SH-SY5Y (cell line): ENCODE data around the gene FCRL4.

Experiments used
- GATA2 ChIP-seq: IDR thresholded peaks from 2 replicates; pipeline ENCODE4 v1.6.1; 2011; ENCODE audit warnings: mild to moderate bottlenecking, low read depth, low read length
- GATA3 ChIP-seq: IDR thresholded peaks from 2 replicates; pipeline ENCODE4 v1.6.1; 2011; ENCODE audit warnings: low read depth, mild to moderate bottlenecking, low read length, moderate library complexity

The FCRL4 gene

GRCh38 chr1:157597959-157598667 lies at the start of gene FCRL4:
FCRL4 (minus strand) TSS chr1:157598085; CDS start chr1:157597944, 141 bp downstream.
- no peak for TF ChIP-seq GATA3
- TF ChIP-seq GATA2, result no peak

DNA sequence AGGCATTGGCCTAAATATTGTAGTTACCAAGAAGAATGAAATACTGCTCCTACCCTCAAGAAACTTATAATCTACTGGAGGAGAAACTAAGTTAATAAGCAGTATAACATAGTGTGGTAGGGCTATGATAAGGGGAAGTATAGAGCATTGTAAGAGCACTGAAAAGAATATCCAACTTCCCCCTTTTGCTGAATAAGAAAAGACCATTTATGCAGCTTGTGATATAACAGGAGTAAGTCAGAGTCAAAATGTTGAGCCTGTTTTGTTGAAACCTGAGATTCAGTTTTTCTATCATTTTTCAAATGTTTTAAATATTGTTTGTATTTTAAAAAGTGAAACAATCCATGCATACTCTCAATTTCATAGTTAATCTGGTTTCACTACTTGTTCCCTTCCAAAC lies 48.3 kb upstream of the FCRL4 start:
- no peak for TF ChIP-seq GATA3
- TF ChIP-seq GATA2, result no peak

GRCh38 chr1:157641177-157641576 lies 43.3 kb upstream of the FCRL4 start:
- TF ChIP-seq GATA2 (no peak), GATA3 (no peak)

GRCh38 chr1:157639800-157640199 lies 41.9 kb upstream of the FCRL4 start:
- TF ChIP-seq GATA3, result no peak
- TF ChIP-seq GATA2, result no peak

GRCh38 chr1:157628773-157629172 lies 30.9 kb upstream of the FCRL4 start:
- TF ChIP-seq GATA2, result no peak
- no peak for TF ChIP-seq GATA3

GRCh38 chr1:157626099-157626498 lies 28.2 kb upstream of the FCRL4 start:
- no peak for TF ChIP-seq GATA2
- TF ChIP-seq GATA3, result no peak

GRCh38 chr1:157624471-157624870 lies 26.6 kb upstream of the FCRL4 start:
- TF ChIP-seq GATA3, result no peak
- no peak for TF ChIP-seq GATA2

DNA sequence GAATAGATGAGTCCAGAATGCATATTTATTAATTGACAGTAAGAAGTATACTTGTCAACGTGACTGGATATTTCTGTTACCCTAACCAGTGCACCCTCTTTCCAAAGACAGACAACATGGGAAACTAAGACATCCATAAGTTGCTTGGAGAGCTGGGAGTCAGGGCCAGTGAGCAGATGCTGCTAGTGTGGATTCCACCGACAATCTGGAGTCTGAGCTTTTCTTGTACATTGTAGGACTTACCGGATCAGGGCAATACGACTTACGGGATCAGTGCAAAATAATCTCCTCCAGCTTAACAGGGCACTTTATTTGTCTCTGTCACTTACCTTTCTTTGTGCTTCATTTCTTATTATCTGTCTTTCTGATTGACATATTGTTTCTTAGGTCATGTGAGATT lies 24.6 kb upstream of the FCRL4 start:
- no peak for TF ChIP-seq GATA3
- TF ChIP-seq GATA2, result no peak

DNA sequence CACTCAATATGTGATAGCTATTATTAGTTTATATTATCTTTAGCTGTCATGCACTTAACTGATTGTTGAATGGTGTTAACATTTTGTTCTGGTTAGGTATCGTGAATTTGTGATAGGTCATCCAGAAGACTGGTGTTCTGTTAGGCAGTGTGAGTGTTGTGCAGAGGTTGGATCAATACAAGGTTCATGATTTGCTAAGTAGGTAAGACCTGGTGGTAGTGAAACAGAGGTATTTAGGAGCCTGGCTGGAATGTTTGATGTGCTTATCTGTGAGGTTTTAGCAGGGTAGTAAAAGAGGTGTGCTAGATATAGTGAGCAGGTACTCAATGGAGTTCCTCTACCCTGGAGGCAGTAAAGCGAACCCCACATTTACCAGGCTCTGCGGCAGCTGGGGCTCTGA lies 20.3 kb upstream of the FCRL4 start:
- TF ChIP-seq GATA2, result no peak
- no peak for TF ChIP-seq GATA3

GRCh38 chr1:157600236-157600635 lies 2.4 kb upstream of the FCRL4 start:
- TF ChIP-seq GATA2, result no peak
- no peak for TF ChIP-seq GATA3

DNA sequence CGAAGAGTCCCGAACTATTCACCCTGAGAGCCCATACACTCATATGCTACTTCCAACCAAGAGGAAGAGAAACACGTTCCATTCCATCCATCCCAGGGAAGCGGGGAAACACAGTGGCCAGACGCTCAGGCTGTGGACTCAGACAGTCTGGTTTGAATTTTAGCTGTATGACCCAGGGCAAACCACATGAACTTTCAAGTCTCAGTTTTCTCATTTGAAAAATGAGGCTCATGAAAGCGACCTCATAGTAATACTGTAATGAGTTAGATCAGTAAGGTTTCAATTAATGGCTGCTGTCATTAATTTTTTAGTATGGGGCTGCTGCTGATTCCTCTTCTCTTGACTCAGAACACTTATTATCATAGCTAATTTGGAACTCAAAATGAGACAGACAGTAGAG lies 1.5 kb downstream of the FCRL4 start:
- TF ChIP-seq GATA2, result no peak
- TF ChIP-seq GATA3, result no peak

- TF ChIP-seq GATA3, result no peak
- no peak for TF ChIP-seq GATA2
Measured at GRCh38 chr1:157595356-157595755, 2.5 kb downstream of the FCRL4 start.

DNA sequence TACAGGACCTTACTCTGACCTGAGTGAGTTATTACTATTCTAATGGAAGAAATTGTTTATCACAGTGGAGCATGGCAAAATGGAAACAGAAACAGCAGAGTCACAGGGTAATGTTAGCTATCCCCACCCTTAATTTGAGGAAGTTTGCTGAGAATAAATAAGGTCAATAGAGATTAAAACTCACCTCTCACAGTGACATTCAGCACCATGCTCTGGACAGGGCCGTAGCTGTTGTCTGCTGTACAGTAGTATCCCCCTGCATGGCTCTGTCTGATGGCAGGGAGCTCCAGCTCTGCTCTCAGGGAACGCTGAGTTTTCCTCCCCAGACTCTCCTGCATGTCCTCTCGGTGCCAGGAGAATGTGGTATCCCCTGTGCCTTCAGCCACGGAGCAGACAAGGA lies 11.9 kb downstream of the FCRL4 start:
- TF ChIP-seq GATA2 (no peak), GATA3 (no peak)

DNA sequence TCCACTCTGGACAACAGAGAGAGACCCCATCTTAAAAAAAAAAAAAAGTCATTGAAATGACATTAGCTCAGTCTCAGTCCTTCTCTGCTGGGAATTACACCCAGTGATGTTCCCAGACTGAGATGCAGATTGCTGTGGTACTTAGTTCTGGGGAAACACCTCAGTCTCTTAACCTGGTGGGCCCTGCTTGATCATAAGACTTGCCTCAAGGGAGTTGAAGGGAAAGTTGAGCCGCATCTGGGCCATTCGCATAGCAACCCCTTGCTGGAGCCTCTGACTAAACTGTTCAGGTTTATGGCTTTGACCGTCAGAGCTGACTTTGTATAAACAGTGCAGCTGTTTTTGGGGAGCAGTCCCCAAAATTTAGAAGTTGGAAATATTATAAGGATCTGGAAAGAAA lies 13.4 kb downstream of the FCRL4 start:
- TF ChIP-seq GATA3 (no peak), GATA2 (no peak)

DNA sequence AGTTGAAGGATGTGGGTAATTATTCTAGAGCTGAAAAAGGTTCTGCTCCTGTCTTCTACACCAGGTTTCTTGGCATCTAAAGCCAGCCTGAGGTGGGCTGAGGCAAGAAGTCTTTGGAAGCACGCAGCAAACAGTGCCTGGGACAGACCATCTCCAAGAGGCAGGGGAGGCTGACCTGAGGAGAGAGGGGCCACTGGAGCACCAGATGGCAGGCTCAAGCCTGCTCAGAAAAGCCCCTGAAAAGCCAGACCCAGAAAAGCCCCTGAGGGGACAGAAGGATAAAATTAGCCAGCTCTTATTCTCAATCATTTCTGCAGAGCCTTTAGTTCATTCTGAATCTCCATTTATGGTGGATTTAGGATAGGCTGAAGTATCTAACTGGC lies 17.1 kb downstream of the FCRL4 start:
- TF ChIP-seq GATA3 (no peak), GATA2 (no peak)
